Metanephros (tissue), 2 donors: ENCODE results near the gene MYLIP. TPM values are rescaled to one million over a fixed set of nuclear protein-coding genes. Genes with fewer than 3 reads are reported as not detected.

Experiments
- small RNA-seq: library from RNA; depleted of rRNA; stranded (forward); fragments of <200 nt; gene quantifications from one replicate; pipeline ENCODE3, GENCODE V24; 2014; ENCODE audit warnings: low replicate concordance
- total RNA-seq: library from RNA; depleted of rRNA; stranded (reverse); fragments of >200 nt; gene quantifications from one replicate; pipeline ENCODE4 v1.2.3, GENCODE V29; 2014

MYLIP gene
- 75.5 TPM for total RNA-seq

DNA sequence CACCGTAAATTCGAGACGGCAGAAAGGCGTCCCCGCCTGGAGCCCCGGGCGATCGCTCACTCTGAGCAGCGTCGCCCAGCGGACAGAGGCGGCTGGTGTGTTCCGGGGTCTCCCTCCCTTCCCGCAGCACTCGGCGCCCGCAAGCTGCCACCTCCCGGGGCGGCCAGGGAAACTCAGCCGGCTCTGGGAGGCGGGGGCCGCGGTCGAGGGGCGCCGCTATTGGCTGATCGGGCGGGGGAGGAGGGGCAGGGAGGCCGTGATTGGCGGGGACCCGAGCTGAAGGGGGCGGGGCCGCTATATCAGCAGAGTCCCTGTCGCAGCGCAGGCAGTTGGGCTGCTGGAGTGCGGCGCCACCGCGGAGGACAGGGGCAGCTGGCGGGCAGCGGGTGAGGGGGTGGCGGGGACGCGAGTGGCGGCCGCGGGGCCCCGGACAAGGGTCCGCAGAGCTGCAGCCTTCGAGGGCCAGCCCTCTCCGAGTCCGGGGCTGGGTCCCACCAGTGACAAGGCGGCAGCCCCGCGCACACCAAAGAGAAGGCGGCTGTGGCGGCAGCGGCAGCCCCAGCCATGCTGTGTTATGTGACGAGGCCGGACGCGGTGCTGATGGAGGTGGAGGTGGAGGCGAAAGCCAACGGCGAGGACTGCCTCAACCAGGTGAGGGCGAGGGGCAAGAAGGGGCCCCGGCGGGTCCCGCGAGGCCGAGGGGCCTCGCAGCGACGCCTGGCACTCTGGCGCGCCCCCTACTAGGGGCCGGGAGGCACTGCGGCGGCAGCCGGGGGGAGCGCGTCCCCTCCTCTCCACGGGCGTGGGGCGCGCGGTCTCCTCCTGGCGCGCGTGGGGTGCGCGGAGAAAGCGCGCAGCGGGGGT lies at the start of gene MYLIP:
TSS of gene MYLIP (plus strand) at position 328 of the 864 bp plus-strand sequence. CDS start at position 565, 237 bp downstream.

Small RNA genes lying within 50 kb of the gene (small RNA-seq; reads per million reads assigned to genes)
- not detected for gene MIR4639

Other genes with a start within 250 kb of the MYLIP start
- 19.2 TPM for gene GMPR, start 109.5 kb downstream of the MYLIP start, total RNA-seq